ELR (cell line): ENCODE data around the gene NFASC.
A peak's percentile ranks its signal among the peaks of the same experiment; 100 is the strongest.

Experiments used
- DNase-seq: peaks from one replicate; pipeline ENCODE4 v3.0.0-alpha.2; 2015; ENCODE audit warnings: low read depth

Gene NFASC

GRCh38 chr1:205062895-205063294 lies 192.2 kb downstream of the NFASC start:
- no peak for DNase-seq

DNA sequence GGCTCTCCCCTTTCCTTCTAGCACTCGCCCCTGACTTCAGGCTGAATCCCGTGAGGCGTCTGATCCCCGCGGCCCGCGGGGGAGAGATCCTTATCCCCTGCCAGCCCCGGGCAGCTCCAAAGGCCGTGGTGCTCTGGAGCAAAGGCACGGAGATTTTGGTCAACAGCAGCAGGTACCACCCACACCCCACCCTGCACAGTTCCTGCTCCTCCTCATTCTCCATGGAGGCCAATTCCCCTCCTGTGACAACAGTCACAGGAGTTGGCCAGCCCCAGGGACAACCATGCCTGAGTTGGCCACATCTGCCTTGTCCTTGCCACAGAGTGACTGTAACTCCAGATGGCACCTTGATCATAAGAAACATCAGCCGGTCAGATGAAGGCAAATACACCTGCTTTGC lies 193.6 kb downstream of the NFASC start:
- DNase-seq, result no peak

- DNase-seq, result no peak
Measured at GRCh38 chr1:205064741-205065316, 194.2 kb downstream of the NFASC start.

DNA sequence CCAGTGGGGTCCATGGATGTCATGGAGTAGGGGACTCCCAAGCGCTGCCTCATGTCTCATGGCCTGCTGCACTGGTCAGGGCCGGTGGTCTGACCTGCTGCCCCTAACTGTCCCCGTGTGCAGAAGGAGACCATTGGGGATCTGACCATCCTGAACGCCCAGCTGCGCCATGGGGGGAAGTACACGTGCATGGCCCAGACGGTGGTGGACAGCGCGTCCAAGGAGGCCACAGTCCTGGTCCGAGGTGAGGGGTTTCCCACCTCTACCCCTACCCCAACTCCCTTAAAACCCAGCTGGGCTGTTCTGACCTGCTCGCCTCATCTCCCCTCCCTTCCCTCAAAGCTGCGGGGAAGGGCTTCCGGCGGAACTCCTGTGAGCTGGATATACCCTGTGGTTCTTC lies 195.0 kb downstream of the NFASC start:
- no peak for DNase-seq

- DNase-seq, result peak; percentile 3
Measured at GRCh38 chr1:205066141-205066818, 195.6 kb downstream of the NFASC start.

- DNase-seq, result no peak
Measured at GRCh38 chr1:205067031-205067430, 196.4 kb downstream of the NFASC start.

- no peak for DNase-seq
Measured at GRCh38 chr1:205068001-205068400, 197.3 kb downstream of the NFASC start.

DNA sequence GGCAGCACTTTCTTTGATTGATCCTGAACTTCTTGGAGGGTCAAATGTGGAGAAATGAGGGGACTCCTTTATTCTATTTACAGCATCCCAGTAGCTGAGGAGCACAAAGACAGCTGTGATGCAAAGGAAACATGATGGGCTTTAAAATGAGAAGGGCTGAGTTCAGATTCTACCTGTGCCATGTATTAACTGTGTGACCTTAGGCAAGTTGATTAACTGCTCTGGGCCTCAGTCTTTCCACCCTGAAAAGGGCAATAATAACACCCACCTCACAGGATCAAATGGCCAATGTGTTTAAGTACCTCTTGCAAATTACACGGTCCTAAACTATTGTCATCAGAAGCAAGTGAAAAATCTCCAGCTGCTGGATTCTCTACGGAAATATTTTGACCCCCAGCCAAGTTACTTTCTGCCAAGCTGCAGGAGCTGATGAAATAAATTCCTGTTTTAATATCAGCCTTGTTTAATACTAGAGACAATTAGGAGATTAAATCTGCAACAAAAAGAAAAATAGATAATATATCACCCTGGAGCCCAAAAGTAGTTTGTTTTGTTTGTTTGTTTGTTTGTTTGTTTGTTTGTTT lies 197.9 kb downstream of the NFASC start:
- DNase-seq, result no peak

DNA sequence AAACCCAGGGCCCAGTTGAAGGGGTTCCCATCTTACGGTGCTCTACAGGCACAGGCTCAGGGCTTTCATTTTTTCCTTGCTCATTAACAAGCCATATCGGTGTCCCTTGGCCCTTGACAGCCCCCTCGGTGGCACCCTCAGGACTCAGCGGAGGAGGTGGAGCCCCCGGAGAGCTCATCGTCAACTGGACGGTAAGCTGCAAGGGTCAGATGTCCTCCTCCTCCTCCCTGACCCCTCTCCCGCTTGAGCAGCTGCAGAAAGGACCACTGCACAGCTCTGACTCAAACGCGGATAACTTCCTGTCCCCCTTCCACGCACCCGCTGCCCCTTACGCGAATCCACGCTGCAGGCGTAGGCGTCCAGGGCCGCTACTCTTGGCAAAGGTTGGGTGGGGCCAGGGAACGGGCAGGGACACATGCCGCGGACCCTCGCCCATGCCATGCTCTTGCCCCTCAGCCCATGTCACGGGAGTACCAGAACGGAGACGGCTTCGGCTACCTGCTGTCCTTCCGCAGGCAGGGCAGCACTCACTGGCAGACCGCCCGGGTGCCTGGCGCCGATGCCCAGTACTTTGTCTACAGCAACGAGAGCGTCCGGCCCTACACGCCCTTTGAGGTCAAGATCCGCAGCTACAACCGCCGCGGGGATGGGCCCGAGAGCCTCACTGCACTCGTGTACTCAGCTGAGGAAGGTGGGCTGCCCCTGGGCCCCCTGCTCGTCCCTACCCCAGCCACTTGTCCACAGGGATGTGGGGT lies 198.9 kb downstream of the NFASC start:
- no peak for DNase-seq

GRCh38 chr1:205071028-205071409 lies 200.4 kb downstream of the NFASC start:
- DNase-seq, result no peak

GRCh38 chr1:205071801-205072200 lies 201.1 kb downstream of the NFASC start:
- no peak for DNase-seq

- DNase-seq, result no peak
Measured at GRCh38 chr1:205072286-205072685, 201.6 kb downstream of the NFASC start.
